ENCODE data around the gene FAM83E. TPM values are rescaled to one million over a fixed set of nuclear protein-coding genes. Genes with fewer than 3 reads are reported as not detected.

FAM83E gene
- total and polyA plus RNA-seq, 2 of the 8 experiments (the other 6 are each of a cell fraction or from before 2014, with no cell fraction given), result 1.8 to 5.3 TPM

GRCh38 chr19:48633148-48634035 is 18.5 kb upstream of the FAM83E start:
- no peak overlapping the region for H3K27ac ChIP-seq (ENCODE audit: low read depth, low read length)
- H3K79me1 ChIP-seq (ENCODE audit: low read depth, low read length), result no peaks in the 10 kb centered on the region
- no peak overlapping the region for H4K8ac ChIP-seq (ENCODE audit: extremely low read depth, insufficient read depth, low read length)
- WGBS, 2 experiments (ENCODE audit: extremely low coverage in 1 of 2, insufficient coverage in 1 of 2, insufficient read length in 1 of 2, insufficient replicate concordance in 2 of 2, low coverage in 1 of 2, low lambda C conversion rate in 2 of 2, missing lambda C conversion rate in 1 of 2), result 91% methylated on average over 22 of the region's 22 CpGs; no CpG with 5 or more reads in 1 of the 2 experiments
- no peaks in the 10 kb centered on the region for H3K9me3 ChIP-seq (ENCODE audit: insufficient read depth in 2 of 2, low read depth in 1 of 2, low read length in 1 of 2)
- no peak overlapping the region; the same call in 1 of the 2 replicates for H3K18ac ChIP-seq (ENCODE audit: extremely low read depth, low read length)
- no peak for DNase-seq (ENCODE audit: low read depth in 1 of 2, low spot score in 2 of 2)
- no peak overlapping the region for H2BK5ac ChIP-seq (ENCODE audit: low read depth, low read length)
- ChIA-PET POLR2A (ENCODE audit: partially characterized antibody) (interaction anchor here (0.6 to 30.9 kb wide), 5 partner anchors 13 to 326 kb away, joined by 3 to 788 read pairs (median 4); partner anchors contain the start of genes CA11, FAM83E, RPL18 and SPACA4), CTCF (ENCODE audit: partially characterized antibody) (interaction anchor here (0.8 to 1.9 kb wide), 8 partner anchors 10 to 210 kb away, joined by 3 to 7 read pairs (median 3); partner anchors contain the start of gene CA11)
- H4K91ac ChIP-seq (replicated peaks; ENCODE audit: insufficient read length, low read length), result no peak overlapping the region
- no peak for FAIRE-seq
- H2AK5ac ChIP-seq (ENCODE audit: low read depth, low read length), result no peak overlapping the region
- peaks cover 0 to 2% (median 0%) of the 10 kb centered on the region in 4 experiments; a peak in 2 of 7 replicates for H3K27me3 ChIP-seq (replicated peaks in 1 of 4; ENCODE audit: control insufficient read depth in 3 of 4, extremely low read depth in 1 of 4, insufficient read depth in 3 of 4, low read length in 3 of 4)
- no peak overlapping the region for H3K9ac ChIP-seq (replicated peaks in 1 of 4; ENCODE audit: extremely low read depth in 1 of 4, low read depth in 3 of 4, low read length in 3 of 4)
- H2BK120ac ChIP-seq (replicated peaks; ENCODE audit: low read depth, low read length), result no peak overlapping the region
- peak overlapping the region; percentile 50 to 94; a peak in 1 of 4 replicates for H3K4me2 ChIP-seq (ENCODE audit: insufficient read depth in 1 of 2, low read depth in 2 of 2, low read length in 2 of 2)
- no peak overlapping the region for H3K56ac ChIP-seq (replicated peaks; ENCODE audit: insufficient read length, low read depth, low read length)
- H3K4me3 ChIP-seq (ENCODE audit: extremely low read depth in 1 of 4, insufficient read depth in 2 of 4, low read depth in 3 of 4, low read length in 4 of 4), result no peak overlapping the region
- peaks cover 0 to 8% of the 10 kb centered on the region in 2 experiments for H4K20me1 ChIP-seq (replicated peaks in 1 of 2; ENCODE audit: control insufficient read depth in 1 of 2, insufficient read depth in 2 of 2, low read length in 2 of 2)
- H3K23me2 ChIP-seq (ENCODE audit: low read depth, low read length), result peaks cover 30% of the 10 kb centered on the region
- 0 out of 8 replicates have a peak, but pooled peaks cover 0 to 5% (median 0%) of the 10 kb centered on the region in 4 experiments for H3K36me3 ChIP-seq (ENCODE audit: control insufficient read depth in 2 of 4, insufficient read depth in 4 of 4, low read length in 3 of 4)
- no peak overlapping the region for H3K14ac ChIP-seq (ENCODE audit: insufficient read length)
- H4K5ac ChIP-seq (ENCODE audit: insufficient read length, low read depth, low read length), result no peak overlapping the region
- no peak overlapping the region for H3K23ac ChIP-seq (ENCODE audit: insufficient read length)
- 0 out of 2 replicates have a peak overlapping the region, but pooled peaks have one; percentile 21 for H2BK15ac ChIP-seq (ENCODE audit: low read length)
- peaks cover 5 to 30% (median 22%) of the 10 kb centered on the region in 4 experiments for H3K4me1 ChIP-seq (replicated peaks in 1 of 4; ENCODE audit: control insufficient read depth in 3 of 4, insufficient read depth in 4 of 4, low read length in 3 of 4)
- H2BK20ac ChIP-seq (ENCODE audit: low read length), result no peak overlapping the region
- TF ChIP-seq TAF7 (optimal IDR thresholded peaks at IDR 0.05; ENCODE audit: borderline replicate concordance, low read depth, low read length) (no peak), CBX5 (IDR thresholded peaks at IDR 0.05; ENCODE audit: low read depth, low read length) (no peak), MAFK (IDR thresholded peaks at IDR 0.05; ENCODE audit: low read depth, low read length) (no peak), SAP30 (IDR thresholded peaks at IDR 0.05; ENCODE audit: insufficient read depth, insufficient replicate concordance, low read length) (no peak), BACH1 (IDR thresholded peaks at IDR 0.05; ENCODE audit: low read length) (no peak)
- H2BK12ac ChIP-seq (ENCODE audit: low read depth, low read length), result 0 out of 2 replicates have a peak overlapping the region, but pooled peaks have one; percentile 7
- no peaks in the 10 kb centered on the region for H3K79me2 ChIP-seq (ENCODE audit: control insufficient read depth in 1 of 2, insufficient read depth in 2 of 2, low read length in 2 of 2)
- no peak overlapping the region for H2AFZ ChIP-seq (ENCODE audit: low read length)
- no peak overlapping the region for H3K4ac ChIP-seq (replicated peaks; ENCODE audit: insufficient read length, low read depth, low read length)
